Measurements from ENCODE around the gene A1BG. TPM values are rescaled to one million over a fixed set of nuclear protein-coding genes. Genes with fewer than 3 reads are reported as not detected.

Gene A1BG
- total and polyA plus RNA-seq, 2 of the 8 experiments (the other 6 are each of a cell fraction or from before 2014, with no cell fraction given), result 20.8 to 69.6 TPM

DNA sequence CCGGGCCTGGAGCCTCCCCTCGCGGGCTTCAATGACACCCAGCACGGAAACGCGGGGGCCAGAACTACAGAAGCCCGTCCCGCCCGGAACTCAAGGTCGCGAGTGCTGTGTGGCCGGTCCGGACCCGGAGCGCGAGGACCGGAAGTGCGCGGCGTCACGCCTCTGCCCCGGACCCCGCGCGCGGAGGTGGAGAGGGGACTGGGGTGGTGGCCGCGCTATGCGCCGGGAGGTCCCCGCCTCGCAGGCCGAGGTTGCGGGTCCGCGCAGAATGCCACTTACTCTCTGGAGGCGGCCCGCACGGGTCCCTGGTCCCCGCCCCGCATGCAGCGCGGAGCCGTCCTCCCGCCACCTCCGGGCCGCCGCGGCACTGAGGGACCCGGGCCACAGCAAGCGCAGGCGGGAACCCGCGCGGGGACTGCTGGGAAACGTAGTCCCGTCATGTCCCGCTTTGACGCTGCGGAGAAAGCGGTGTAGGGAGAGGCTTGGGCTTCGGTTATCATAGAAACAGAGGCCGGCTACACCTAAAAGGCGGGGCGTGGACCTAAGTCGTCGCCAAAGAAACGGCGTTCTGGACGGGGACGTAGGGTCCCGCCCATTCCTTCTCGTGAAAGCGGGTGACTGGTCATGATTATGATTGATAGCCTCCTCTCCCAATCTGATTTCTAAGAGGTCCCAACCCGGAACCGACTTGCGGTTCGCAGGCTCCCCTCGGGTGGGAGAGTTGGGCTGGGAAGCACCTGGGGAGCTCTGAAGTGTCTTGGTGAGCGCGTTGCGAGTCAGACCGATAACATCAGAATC lies 27.6 kb upstream of the A1BG start, which contains the start of gene ZNF837 (continued):
- TF ChIP-seq TAF1 (IDR thresholded peaks at IDR 0.05; ENCODE audit: low read depth, low read length) (peak; percentile 90), BCL11A (IDR thresholded peaks at IDR 0.05; ENCODE audit: low read depth in 2 of 2, low read length in 2 of 2) (no peak), SIN3A (conservative IDR thresholded peaks at IDR 0.05 in 1 of 2, IDR thresholded peaks at IDR 0.05 in 1 of 2; ENCODE audit: low read depth in 1 of 2, low read length in 2 of 2) (peak; percentile 83 to 93; a peak in 2 of 4 replicates), TBP (IDR thresholded peaks at IDR 0.05; ENCODE audit: low read depth, low read length) (peak; percentile 86), SP1 (IDR thresholded peaks at IDR 0.05; ENCODE audit: low read depth, low read length) (peak; percentile 98), BACH1 (IDR thresholded peaks at IDR 0.05; ENCODE audit: low read length) (peak; percentile 72)
